ENCODE data around the gene STIMATE. TPM values are rescaled to one million over a fixed set of nuclear protein-coding genes. Genes with fewer than 3 reads are reported as not detected.

The STIMATE gene
- total RNA-seq, 3 donors from 2014 or later (not counting 1 experiment from before 2014, with no cell fraction given) = 24.6 to 35.0 (median 33.1) TPM

DNA sequence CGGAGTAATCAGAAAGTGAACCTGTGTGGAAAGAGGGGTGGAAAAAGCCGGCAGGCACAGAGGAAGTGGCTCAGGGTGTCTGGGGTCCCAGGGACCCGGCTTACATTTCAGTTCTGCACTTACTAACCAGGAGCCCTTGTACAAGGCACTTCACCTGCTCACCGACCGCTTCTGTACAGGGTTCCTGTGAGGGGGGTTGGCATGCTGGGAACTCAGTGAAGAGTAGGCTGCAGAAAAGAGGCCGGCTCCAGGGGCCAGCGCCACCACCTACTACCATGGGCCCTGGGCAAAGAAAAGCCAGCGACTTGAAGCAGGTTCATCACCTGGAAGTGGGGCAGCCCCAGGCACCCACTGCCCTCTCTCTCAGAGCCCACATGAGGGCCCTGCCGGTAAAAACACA, 6.2 kb downstream of the STIMATE start:
- Mint-ChIP-seq H3K27ac (peak overlapping the region; percentile 31 to 63), H3K9me3 (no peaks in the 10 kb centered on the region), H3K4me1 (peaks cover 44 to 46% of the 10 kb centered on the region in 2 donors), H3K36me3 (no peaks in the 10 kb centered on the region), H3K4me3 (no peak overlapping the region), H3K27me3 (ENCODE audit: low read depth in 2 of 2) (no peaks in the 10 kb centered on the region)
- TF ChIP-seq, protein P1, sequence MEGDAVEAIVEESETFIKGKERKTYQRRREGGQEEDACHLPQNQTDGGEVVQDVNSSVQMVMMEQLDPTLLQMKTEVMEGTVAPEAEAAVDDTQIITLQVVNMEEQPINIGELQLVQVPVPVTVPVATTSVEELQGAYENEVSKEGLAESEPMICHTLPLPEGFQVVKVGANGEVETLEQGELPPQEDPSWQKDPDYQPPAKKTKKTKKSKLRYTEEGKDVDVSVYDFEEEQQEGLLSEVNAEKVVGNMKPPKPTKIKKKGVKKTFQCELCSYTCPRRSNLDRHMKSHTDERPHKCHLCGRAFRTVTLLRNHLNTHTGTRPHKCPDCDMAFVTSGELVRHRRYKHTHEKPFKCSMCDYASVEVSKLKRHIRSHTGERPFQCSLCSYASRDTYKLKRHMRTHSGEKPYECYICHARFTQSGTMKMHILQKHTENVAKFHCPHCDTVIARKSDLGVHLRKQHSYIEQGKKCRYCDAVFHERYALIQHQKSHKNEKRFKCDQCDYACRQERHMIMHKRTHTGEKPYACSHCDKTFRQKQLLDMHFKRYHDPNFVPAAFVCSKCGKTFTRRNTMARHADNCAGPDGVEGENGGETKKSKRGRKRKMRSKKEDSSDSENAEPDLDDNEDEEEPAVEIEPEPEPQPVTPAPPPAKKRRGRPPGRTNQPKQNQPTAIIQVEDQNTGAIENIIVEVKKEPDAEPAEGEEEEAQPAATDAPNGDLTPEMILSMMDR (IDR thresholded peaks at IDR 0.05) = no peak
- WGBS (ENCODE audit: insufficient coverage) = 41% methylated on average over 9 of the region's 9 CpGs
- Histone ChIP-seq H3K27me3 (ENCODE audit: control insufficient read depth, insufficient read depth, low read length) (no peaks in the 10 kb centered on the region), H3K36me3 (ENCODE audit: control insufficient read depth, insufficient read depth, low read length) (no peaks in the 10 kb centered on the region), H3K4me1 (ENCODE audit: control insufficient read depth, insufficient read depth, low read length) (peaks cover 38% of the 10 kb centered on the region), H3K9me3 (ENCODE audit: control insufficient read depth, insufficient read depth, low read length) (no peaks in the 10 kb centered on the region), H3K27ac (ENCODE audit: low read length) (peak overlapping the region; percentile 84), H3K4me3 (ENCODE audit: low read length) (no peak overlapping the region)
- intact Hi-C loops (cut with micrococcal nuclease) = no loop called here
- ATAC-seq (peak in 2 of 3 donors; percentile 18 to 53), DNase-seq (peak in 1 of 2 donors; percentile 20)

DNA sequence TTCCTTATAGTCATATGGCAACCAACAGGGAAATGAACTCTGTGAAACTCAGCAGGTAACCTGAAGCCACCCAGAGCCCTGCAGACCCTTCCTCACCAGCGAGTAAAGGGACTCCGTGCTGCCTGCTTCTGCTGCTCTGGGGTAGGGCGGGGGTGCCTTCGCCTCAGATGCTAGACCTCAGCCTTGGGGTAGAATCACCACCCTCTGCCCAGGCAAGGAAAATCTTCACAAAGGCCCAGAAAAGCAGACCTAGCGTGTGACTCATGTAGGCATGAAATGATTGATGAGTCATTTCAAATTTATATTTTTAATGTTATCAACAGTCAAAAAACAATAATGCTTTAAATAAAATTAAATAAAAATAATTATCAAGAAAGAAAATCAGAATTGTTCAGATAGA, 6.6 kb downstream of the STIMATE start:
- 80% methylated on average over 4 of the region's 5 CpGs for WGBS (ENCODE audit: insufficient coverage)
- Mint-ChIP-seq H3K4me1 (peaks cover 40 to 44% of the 10 kb centered on the region in 2 donors), H3K36me3 (peaks cover 3% of the 10 kb centered on the region), H3K9me3 (no peaks in the 10 kb centered on the region), H3K4me3 (no peak overlapping the region), H3K27me3 (ENCODE audit: low read depth in 2 of 2) (no peaks in the 10 kb centered on the region), H3K27ac (peak overlapping the region in 1 of 2 donors; percentile 63)
- H3K4me1 ChIP-seq (ENCODE audit: control insufficient read depth, insufficient read depth, low read length) = peaks cover 33% of the 10 kb centered on the region
- intact Hi-C loops (cut with micrococcal nuclease) = no loop called here
- no peak overlapping the region for H3K27ac ChIP-seq (ENCODE audit: low read length)
- H3K9me3 ChIP-seq (ENCODE audit: control insufficient read depth, insufficient read depth, low read length) = no peaks in the 10 kb centered on the region
- H3K36me3 ChIP-seq (ENCODE audit: control insufficient read depth, insufficient read depth, low read length) = no peaks in the 10 kb centered on the region
- peak in 1 of 3 donors; percentile 56 for ATAC-seq
- H3K27me3 ChIP-seq (ENCODE audit: control insufficient read depth, insufficient read depth, low read length) = no peaks in the 10 kb centered on the region
- peak in 1 of 2 donors; percentile 10 for DNase-seq
- no peak overlapping the region for H3K4me3 ChIP-seq (ENCODE audit: low read length)
- TF ChIP-seq, protein P1 (IDR thresholded peaks at IDR 0.05) = no peak

- Histone ChIP-seq H3K36me3 (ENCODE audit: control insufficient read depth, insufficient read depth, low read length) (peaks cover 5% of the 10 kb centered on the region), H3K9me3 (ENCODE audit: control insufficient read depth, insufficient read depth, low read length) (no peaks in the 10 kb centered on the region), H3K27ac (ENCODE audit: low read length) (no peak overlapping the region), H3K27me3 (ENCODE audit: control insufficient read depth, insufficient read depth, low read length) (no peaks in the 10 kb centered on the region), H3K4me1 (ENCODE audit: control insufficient read depth, insufficient read depth, low read length) (peaks cover 28% of the 10 kb centered on the region), H3K4me3 (ENCODE audit: low read length) (no peak overlapping the region)
- Mint-ChIP-seq H3K36me3 (peaks cover 12% of the 10 kb centered on the region), H3K27ac (peak overlapping the region in 1 of 2 donors; percentile 63), H3K27me3 (ENCODE audit: low read depth in 2 of 2) (no peaks in the 10 kb centered on the region), H3K4me1 (peaks cover 32 to 38% of the 10 kb centered on the region in 2 donors), H3K4me3 (no peak overlapping the region), H3K9me3 (no peaks in the 10 kb centered on the region)
- DNase-seq = no peak
- ATAC-seq = no peak
- TF ChIP-seq, protein P1 (IDR thresholded peaks at IDR 0.05) = no peak
- 96% methylated on average over 8 of the region's 8 CpGs for WGBS (ENCODE audit: insufficient coverage)
- intact Hi-C loops (cut with micrococcal nuclease) = no loop called here
These were observed 7.4 kb downstream of the STIMATE start for GRCh38 chr3:52889901-52890300.

- no peak overlapping the region for H3K4me3 ChIP-seq (ENCODE audit: low read length)
- Mint-ChIP-seq H3K36me3 (peaks cover 13% of the 10 kb centered on the region), H3K4me1 (peaks cover 20 to 23% of the 10 kb centered on the region in 2 donors), H3K9me3 (no peaks in the 10 kb centered on the region), H3K27me3 (ENCODE audit: low read depth in 2 of 2) (no peaks in the 10 kb centered on the region), H3K4me3 (no peak overlapping the region), H3K27ac (no peak overlapping the region)
- intact Hi-C loops (cut with micrococcal nuclease) = no loop called here
- peaks cover 14% of the 10 kb centered on the region for H3K4me1 ChIP-seq (ENCODE audit: control insufficient read depth, insufficient read depth, low read length)
- H3K36me3 ChIP-seq (ENCODE audit: control insufficient read depth, insufficient read depth, low read length) = peaks cover 5% of the 10 kb centered on the region
- DNase-seq = no peak
- WGBS (ENCODE audit: insufficient coverage) = 91% methylated on average over 4 of the region's 4 CpGs
- no peaks in the 10 kb centered on the region for H3K27me3 ChIP-seq (ENCODE audit: control insufficient read depth, insufficient read depth, low read length)
- no peak overlapping the region for H3K27ac ChIP-seq (ENCODE audit: low read length)
- no peak for ATAC-seq
- TF ChIP-seq, protein P1 (IDR thresholded peaks at IDR 0.05) = no peak
- no peaks in the 10 kb centered on the region for H3K9me3 ChIP-seq (ENCODE audit: control insufficient read depth, insufficient read depth, low read length)
These were observed 10.2 kb downstream of the STIMATE start for GRCh38 chr3:52887166-52887565.

All from natural killer cell (primary cell).